ENCODE results near the gene CRKL.
"Not testable (repeated sequence)": the region's sequence is repeated elsewhere in the genome, so short reads cannot be mapped to it uniquely, and the experiment has no call there.

Gene CRKL

DNA sequence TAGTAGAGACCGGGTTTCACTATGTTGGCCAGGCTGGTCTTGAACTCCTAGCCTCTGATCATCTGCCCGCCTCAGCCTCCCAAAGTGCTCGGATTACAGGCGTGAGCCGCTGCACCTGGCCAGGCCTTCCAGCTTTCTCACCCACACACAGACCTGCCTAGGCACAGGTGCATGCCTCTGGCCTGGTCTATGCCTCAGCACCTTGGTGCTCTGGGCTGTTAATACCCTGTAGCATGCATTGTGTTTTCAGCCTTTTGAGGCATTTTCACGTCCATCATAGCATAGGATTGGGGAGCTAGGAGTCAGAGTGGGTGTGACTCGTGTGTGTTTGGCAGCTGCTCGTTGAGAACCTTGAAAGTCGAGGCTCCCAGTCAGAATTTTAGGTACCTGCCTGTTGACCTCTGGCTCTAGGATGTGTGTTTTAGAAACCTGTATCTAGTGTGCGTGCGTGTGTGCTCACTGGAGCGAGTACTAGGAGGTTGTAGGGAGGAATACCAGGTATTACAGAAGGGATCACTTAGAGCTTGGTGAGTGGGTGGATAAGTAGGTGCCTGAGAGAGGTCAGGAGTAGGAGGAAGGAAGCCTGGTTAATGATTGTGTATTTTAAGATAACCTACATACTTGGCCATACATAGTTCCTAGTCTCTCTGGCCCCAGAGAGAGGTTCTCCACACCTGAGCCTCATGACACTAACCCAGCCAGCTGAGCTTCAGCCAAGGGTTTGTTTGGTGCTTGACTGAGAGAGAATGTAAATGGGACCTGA is 20.0 kb downstream of the CRKL start:
- DNase-seq (ENCODE audit: low read depth), result no peak
- TF ChIP-seq, protein P1, sequence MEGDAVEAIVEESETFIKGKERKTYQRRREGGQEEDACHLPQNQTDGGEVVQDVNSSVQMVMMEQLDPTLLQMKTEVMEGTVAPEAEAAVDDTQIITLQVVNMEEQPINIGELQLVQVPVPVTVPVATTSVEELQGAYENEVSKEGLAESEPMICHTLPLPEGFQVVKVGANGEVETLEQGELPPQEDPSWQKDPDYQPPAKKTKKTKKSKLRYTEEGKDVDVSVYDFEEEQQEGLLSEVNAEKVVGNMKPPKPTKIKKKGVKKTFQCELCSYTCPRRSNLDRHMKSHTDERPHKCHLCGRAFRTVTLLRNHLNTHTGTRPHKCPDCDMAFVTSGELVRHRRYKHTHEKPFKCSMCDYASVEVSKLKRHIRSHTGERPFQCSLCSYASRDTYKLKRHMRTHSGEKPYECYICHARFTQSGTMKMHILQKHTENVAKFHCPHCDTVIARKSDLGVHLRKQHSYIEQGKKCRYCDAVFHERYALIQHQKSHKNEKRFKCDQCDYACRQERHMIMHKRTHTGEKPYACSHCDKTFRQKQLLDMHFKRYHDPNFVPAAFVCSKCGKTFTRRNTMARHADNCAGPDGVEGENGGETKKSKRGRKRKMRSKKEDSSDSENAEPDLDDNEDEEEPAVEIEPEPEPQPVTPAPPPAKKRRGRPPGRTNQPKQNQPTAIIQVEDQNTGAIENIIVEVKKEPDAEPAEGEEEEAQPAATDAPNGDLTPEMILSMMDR (IDR thresholded peaks at IDR 0.05; ENCODE audit: insufficient read depth, low read depth, low read length, missing control alignments), result no peak
- H3K4me3 ChIP-seq (ENCODE audit: low read length), result no peak overlapping the region

DNA sequence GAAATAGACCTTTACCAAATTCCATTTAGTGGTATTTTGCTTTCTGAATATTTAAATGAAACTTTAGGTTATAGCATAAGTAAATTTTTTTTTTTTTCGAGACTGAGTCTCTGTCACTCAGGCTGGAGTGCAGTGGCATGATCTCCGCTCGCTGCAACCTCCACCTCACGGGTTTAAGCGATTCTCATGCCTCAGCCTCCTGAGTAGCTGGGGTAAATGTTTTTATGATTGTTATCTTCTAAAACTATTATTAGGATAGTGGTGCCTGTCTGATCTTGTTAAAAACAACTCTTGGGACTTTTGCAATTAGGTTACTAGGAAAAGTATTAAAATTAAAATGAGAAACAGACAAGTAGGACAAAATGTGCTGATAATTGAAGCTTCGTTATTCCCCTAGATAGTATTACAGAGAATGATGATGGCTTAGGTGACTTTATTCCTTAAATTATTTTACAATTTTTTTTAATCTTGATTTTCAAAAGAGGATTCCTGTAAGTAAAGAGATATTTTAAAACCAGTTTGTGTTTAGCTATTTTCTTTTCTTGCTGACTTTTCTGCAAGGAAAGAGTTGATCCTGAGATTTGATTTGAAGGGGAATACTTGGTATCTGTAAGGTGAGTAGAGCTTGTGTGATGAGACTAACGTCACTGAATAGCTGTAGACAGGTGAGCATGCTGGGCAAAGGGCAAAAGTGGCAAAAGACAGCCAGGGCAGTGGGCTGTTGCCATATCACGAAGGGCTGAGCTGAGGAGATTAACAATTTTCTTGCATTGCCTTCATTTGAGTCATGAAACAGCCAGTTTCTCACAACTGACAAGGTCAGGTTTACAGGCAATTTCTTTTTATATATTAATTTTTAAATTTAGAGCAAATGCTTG is 20.8 kb downstream of the CRKL start:
- TF ChIP-seq, protein P1 (IDR thresholded peaks at IDR 0.05; ENCODE audit: insufficient read depth, low read depth, low read length, missing control alignments), result no peak
- no peak for DNase-seq (ENCODE audit: low read depth)
- no peak overlapping the region for H3K4me3 ChIP-seq (ENCODE audit: low read length)

DNA sequence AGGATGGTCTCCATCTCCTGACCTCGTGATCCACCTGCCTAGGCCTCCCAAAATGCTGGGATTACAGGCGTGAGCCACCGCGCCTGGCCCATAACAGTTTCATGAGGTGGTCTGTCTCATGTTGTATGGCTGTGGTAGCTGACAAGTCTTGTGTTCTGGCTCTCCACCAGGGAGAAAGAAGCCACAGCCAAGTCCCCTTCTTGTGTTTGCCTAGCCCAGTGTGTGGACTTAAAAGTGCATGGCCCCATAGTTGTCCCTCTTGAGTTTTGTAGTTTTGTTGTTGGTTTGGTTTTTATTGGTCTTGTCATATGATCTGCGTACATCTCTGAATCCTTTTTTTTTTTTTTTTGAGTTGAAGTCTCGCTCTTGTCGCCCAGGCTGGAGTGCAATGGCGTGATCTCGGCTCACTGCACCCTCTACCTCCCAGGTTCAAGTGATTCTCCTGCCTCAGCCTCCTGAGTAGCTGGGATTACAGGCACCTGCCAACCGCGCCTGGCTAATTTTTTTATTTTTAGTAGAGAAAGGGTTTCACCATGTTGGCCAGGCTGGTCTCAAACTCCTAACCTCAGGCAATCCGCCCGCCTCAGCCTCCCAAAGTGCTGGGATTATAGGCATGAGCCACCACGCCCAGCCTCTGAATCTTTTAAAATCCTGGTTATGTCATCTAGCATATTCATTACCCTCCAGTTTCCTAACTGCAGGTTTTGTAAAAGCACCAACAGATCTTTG is 22.4 kb downstream of the CRKL start:
- not testable (repeated sequence) for H3K4me3 ChIP-seq (ENCODE audit: low read length); DNase-seq (ENCODE audit: low read depth)

DNA sequence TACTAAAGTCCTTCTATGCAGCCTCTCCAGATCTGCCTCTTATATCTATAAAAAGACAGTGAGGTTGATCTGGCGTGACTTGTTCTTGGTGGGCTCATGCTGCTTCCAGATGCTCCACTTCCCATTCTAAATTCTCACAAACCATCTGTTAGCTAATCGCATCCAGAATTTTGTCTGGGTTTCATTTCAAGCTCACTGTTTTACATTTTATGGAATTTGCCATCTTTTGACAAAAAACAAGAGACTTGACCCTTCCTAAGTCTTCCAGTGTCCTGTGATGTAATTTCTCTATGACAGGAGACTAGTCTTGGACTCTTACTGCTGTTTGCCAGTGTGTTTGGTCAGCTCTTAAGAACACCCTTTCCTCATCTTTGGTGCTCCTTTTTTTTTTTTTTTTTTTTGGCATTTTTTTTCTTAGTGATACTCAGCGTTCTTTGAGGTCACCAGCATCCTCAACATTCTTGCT is 23.0 kb downstream of the CRKL start:
- no peak for DNase-seq (ENCODE audit: low read depth)
- TF ChIP-seq, protein P1 (IDR thresholded peaks at IDR 0.05; ENCODE audit: insufficient read depth, low read depth, low read length, missing control alignments), result no peak
- no peak overlapping the region for H3K4me3 ChIP-seq (ENCODE audit: low read length)

DNA sequence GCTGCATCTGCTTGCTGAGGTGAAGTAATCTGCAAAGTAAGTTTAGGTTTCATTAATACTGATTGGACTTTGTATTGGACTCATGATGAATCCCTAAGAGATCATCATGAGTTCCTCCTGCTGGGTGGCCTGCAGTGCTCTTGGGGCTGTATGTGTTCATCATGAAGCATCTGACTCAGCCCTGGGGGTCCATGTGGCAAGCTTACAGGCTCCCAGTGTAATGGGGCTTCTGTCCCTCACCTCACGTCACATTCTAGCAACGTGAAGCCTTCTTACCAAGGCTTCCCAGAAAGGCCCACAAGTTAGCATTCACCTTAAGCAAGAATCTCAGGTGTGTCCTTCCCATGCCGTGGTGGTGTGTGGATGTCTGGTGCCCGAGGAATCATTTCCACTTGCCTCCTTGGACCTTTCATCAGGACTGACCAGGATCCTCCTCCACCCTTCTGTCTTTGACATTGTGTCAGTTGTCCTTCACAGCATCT is 23.7 kb downstream of the CRKL start:
- TF ChIP-seq, protein P1 (IDR thresholded peaks at IDR 0.05; ENCODE audit: insufficient read depth, low read depth, low read length, missing control alignments), result no peak
- DNase-seq (ENCODE audit: low read depth), result no peak
- H3K4me3 ChIP-seq (ENCODE audit: low read length), result no peak overlapping the region

DNA sequence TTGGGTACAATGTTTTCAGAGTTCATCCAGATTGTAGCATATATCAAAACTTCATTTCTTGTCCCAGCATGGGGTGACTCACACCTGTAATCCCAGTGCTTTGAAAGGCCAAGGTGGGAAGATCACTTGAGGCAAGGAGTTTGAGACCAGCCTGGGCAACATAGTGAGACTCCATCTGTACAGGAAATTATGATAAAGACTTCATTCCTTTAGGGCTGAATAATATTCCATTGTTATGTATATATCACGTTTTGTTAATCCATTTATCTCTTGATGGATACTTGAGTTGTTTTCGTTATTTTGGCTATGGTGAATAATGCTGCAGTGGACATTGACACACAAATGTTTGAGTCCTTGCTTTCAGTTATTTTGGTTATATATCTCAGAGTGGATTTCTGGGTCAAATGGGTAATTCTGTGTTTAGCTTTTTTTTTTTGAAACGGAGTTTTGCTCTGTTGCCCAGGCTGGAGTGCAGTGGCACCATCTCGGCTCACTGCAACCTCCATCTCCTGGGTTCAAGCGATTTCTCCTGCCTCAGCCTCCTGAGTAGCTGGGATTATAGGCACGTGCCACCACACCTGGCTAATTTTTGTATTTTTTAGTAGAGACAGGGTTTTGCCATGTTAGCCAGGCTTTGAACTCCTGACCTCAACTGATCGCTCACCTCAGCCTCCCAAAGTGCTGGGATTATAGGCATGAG is 25.1 kb downstream of the CRKL start:
- not testable (repeated sequence) for DNase-seq (ENCODE audit: low read depth); H3K4me3 ChIP-seq (ENCODE audit: low read length)

DNA sequence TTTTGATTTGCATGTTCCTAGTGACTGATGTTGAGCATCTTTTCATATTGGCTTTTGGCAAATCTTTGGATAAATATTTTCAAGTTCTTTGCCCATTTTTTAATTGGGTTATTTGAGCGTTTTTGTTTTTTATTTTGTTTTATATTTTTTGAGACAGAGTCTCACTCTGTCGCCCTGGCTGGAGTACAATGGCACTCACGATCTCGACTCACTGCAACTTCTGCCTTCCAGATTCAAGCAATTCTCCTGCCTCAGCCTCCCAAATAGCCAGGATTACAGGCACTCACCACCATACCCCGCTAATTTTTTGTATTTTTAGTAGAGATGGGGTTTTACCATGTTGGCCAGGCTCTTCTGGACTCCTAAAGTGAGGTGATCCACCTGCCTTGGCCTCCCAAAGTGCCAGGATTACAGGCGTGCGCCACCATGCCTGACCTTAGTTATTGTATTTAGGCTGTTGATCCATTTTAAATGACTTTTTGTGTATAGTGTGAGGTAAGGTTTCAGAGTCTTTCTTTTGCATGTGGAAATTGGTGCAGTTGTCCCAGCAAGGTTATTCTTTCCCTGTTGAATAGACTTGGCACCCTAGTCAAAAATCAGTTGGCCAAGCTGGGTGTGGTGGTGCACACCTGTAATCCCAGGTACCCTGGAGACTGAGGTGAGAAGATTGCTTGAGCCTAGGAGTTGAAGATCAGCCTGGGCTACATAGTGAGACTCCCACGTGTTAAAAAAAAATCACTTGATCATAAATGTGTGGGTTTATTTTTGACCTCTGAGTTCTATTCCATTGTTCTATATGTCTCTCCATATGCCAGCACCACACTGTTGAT is 26.1 kb downstream of the CRKL start:
- no peak for DNase-seq (ENCODE audit: low read depth)
- H3K4me3 ChIP-seq (ENCODE audit: low read length), result no peak overlapping the region
- TF ChIP-seq, protein P1 (IDR thresholded peaks at IDR 0.05; ENCODE audit: insufficient read depth, low read depth, low read length, missing control alignments), result no peak

Measured in epithelial cell of esophagus (primary cell).